HG03378 (cell line): ENCODE data around the gene PTPRN2.

Experiments
- ATAC-seq: cut with Tn5 transposase; IDR thresholded peaks from one replicate; pipeline ENCODE4 v1.9.1; 2021; ENCODE audit warnings: mild to moderate bottlenecking, moderate library complexity; ENCODE audit not compliant: unreplicated experiment

PTPRN2 gene

DNA sequence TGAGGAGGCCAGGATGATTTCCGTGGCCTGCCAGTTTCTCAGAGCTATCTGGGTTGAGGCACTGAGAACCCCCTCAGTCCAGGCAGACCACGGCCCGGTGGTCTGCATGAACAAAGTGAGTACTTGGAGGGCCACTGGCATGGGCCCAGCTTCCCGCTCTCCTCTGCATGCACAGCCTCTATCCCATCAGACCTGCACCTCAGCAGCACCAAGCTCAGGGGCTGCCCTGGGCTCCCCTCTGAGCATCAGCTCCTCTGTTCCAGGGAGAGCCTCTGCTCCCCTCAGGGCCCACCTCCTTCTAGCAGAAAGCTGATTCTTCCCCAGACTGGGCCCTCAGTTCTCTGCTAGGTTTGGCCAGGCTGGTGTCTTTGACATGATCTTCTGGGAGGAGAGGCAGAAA lies 780.9 kb downstream of the PTPRN2 start:
- no peak for ATAC-seq

DNA sequence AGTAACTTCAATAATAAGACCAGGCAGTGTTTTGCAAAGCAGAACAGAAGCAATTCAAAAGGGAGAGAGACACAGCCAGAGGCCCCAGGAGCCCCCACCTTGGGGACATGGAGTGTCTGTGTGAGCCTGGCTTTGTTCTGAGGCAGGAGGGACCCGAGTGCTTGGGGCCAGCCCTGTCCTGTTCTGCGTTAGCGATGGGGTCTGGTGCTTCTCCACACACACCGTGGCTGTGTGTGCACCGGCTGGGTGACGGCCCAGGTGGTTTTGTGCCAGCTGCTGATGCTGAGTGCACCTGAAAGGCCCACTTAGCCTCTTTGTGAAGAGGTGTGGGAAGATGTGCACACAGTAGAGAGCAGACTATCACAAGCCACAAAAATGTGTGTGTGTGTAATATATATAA lies 781.9 kb downstream of the PTPRN2 start:
- ATAC-seq = no peak

DNA sequence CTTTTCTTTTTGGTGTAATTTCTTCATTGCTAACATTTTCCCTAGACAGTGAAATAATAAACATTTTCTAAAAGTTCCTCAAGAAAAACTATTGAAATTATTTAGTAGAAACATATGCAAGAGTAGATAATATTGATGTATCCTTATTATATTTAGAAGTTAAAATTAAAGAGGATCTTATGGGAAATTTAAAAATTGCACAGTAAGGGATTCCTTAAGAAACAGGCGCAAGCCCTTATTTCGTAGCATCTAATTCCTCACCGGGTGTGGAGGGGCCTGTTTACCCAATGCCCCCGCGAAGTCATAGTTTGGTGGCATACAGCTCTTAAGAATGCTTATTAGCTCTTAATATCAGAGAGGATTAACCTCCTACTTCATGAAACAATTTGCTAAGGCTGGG lies 783.7 kb downstream of the PTPRN2 start:
- ATAC-seq = no peak

DNA sequence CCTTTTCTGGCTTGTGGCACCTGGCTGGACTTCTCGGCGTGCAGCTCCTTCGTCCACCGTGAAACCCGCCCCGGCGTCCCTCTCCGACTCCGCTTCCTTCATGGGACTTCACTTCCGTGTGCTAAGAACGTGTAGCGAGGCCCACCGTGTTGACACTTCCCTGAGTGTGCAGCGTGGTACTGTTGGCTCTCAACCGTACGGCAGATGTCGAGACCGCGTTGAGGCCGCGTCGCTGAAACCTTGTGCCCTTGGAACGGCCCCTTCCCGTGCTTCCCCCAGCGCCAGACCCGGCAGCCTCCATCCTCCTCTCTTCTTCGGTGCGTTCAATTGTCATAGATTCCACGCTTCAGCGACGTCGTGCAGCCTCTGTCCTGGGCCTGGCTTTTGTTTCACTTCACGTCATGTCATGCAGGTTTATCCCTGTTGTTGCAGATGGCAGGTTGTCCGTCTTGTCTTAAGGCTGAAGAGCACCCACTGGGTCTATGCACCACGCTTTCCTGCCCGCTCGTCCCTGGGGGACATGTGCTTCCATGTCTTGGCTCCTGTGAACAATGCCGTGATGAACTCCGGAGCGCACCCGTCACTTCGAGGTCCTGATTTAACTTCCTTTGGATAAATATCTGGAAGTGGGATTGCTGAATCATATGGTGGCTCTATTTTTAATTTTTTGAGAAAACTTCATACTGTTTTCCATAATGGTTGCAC lies 785.5 kb downstream of the PTPRN2 start:
- ATAC-seq = no peak

DNA sequence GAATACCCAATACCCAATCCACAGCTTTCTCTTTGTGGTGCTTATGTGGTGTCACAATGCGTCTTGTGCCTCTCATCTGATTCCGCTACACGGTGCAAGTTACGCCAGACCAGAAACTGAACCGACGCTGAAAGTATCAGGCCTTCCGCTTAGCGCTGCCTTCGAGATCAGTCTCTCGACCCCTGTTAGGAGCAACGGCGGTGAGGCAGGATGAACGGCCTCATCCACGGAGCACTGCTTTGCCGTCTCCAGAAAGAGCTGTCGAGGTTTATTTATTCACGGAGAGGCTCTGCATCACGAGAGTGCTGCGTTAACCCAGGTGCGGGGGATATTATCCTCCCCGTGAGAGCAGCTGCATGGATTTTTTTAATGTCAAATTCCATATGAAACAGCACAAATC lies 786.5 kb downstream of the PTPRN2 start:
- no peak for ATAC-seq

DNA sequence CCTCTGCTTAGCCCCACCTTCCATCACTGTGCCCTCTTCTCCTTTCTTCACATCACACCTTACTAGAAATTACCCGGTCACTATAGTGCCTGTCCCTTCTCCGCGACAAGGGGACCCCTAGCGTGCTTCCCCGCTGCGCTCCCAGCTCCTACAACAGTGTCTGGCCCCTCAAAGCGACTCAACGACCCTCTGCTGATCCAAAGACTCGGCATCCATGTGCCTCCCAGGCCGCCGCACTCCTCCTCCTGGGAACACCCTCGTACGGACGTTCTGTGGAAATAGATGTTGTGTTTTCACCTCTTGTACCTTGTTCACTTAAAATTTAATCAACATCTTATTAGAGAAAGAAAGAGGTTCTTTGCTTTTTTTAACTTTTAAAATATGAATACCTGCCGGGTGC lies 787.3 kb downstream of the PTPRN2 start:
- no peak for ATAC-seq

DNA sequence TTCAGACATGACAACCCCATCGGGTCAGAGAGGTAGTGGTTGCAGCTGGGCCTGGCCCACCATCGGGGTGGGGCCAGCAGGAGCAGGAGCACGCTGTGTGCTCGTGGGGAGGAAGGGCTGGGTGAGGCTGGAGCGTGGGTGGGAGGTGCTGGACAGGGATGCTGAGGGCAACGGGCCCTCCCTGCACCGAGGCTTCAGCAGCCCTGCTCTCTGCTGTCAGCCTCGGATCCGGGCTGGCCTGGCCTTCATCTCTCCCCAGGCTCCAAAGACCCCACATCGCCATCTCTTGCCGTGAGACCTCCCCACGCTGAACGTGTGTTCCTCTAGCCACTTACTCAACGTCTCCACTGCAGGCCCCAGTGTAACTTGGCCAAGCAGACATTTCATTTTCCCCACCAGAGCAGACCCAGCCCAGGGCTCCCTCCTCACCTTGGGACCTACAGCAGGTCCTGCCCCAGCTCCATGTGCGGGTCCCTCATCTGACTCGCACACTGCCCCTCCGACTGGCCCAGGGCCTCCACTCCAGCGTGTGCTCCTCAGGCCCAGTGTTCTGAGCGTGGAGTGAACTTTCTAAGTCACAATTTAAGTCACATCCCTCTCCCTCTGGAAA lies 788.4 kb downstream of the PTPRN2 start:
- ATAC-seq = no peak

- ATAC-seq = no peak
Observed at GRCh38 chr7:157797361-157797760, 790.3 kb downstream of the PTPRN2 start.

- no peak for ATAC-seq
Observed at GRCh38 chr7:157796846-157797245, 790.8 kb downstream of the PTPRN2 start.

- no peak for ATAC-seq
Observed at GRCh38 chr7:157795643-157796042, 792.0 kb downstream of the PTPRN2 start.

GRCh38 chr7:157795199-157795598 lies 792.4 kb downstream of the PTPRN2 start:
- no peak for ATAC-seq

GRCh38 chr7:157794746-157795065 lies 792.9 kb downstream of the PTPRN2 start:
- ATAC-seq = no peak

DNA sequence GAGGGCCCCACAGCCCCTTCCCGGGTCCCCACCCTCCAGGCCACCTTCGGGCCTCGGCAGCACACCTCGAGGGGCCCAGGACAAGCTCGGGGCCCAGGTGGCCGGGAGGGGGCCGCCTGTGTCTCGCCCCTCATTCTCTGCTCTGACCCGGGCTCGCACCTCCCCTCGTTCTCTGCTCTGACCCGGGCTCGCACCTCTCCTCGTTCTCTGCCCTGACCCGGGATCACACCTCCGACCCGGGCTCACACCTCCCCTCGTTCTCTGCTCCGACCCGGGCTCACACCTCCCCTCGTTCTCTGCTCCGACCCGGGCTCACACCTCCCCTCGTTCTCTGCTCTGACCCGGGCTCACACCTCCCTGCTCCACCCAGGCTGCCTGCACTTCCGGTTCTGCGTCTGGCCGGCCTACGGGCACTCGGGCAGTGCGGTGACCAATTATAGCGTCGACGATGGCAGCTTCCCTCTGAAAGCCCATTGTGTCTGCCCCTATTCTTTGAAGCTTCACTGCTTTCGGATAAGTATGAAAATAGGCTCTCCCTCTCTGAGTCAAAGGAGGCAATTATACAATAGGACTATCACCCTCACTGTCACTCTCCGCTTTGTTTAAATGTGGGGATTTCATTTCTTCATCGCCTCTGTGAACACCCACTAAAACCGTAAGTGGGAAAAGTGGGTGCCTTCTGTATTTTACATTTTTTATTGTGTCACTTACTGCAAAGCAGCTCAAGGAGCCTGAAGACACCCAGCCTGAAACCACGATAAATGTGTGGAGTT lies 793.5 kb downstream of the PTPRN2 start:
- no peak for ATAC-seq

DNA sequence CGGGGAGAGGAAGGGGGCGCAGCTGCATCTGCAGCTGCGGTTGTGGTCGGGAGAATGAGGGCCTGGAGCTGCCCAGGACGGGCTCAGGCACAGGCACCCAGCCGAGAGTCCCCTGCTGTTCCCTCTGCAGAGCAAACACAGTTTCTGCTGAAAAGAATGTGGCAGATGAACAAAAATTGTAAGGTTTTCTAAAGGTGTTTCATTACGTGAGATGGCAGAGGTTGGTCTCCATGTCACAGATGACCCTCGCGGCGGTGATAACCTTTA lies 794.6 kb downstream of the PTPRN2 start:
- ATAC-seq = no peak

DNA sequence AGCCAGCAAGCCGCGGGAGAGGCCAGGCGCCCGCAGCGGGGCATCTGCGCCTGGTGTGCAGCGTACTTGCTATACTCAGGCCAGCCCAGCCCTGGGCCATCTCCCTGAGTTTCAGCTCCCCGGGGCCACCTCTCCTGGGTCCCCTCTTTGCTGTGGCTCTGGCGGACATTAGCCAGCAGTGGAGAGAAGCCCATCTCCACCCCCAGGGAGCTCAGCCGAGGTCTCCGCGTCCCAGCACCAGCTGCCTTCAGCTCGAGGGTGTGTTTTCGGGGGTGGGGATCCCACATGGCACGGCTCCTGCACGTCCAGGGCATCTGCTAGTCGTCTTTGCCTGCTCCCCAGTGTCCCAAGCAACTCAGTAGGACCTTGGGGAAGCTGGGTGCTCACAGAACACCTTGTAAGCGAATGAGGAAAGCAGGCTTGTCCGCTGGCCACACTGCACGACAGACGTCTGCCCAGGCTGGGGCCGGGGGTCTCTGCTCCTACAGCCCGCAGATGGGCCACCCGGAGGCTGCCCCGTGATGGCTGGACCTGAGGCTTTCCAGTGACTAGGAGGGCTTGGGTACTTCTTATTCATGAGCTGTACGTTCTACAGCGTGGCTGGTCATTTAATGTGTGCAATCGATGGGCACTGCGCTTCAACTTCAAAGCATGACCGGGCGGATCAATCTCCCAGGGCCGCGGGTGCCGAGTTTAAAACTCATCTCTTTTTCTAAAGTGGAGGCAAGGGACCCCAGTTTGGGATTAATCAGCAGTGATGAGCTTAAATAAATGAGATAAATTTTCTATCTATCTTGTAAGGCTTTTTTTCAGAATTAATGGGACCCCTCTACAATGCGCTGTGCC lies 795.2 kb downstream of the PTPRN2 start:
- no peak for ATAC-seq

- no peak for ATAC-seq
Observed at GRCh38 chr7:157791666-157792065, 796.0 kb downstream of the PTPRN2 start.

- no peak for ATAC-seq
Observed at GRCh38 chr7:157791261-157791660, 796.4 kb downstream of the PTPRN2 start.

DNA sequence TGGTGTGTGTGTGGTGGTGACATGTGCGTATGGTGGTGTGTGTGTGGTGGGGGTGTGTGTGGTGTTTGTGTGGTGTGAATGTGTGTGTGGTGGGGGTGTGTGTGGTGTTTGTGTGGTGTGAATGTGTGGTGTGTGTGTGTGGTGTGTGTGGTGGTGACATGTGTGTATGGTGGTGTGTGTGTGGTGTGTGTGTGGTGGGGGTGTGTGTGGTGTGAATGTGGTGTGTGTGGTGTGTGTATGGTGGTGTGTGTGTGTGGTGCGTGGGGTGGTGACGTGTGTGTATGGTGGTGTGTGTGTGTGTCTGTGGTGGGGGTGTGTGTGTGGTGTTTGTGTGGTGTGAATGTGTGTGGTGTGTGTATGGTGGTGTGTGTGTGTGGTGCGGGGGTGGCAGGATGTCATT lies 797.7 kb downstream of the PTPRN2 start:
- no peak for ATAC-seq

DNA sequence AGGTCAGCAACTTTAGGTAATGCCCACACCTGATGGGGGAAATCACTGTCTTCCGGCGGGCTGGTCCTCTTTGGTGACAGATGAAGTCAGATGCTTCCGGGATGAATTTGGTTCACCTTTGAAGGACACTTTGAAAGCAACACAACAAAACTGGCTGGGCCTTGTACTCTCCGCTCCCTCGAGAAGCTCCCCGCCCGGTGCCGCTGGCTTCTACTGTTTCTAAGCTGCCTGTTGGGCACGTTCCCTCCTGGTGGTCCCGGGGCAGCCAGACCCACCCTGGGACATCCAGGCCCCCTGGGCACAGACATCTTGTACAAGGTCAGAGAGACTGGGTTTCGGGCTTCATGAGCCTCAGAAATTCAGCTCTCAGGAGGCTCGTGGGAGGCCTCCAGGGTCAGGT lies 798.5 kb downstream of the PTPRN2 start:
- ATAC-seq = no peak

DNA sequence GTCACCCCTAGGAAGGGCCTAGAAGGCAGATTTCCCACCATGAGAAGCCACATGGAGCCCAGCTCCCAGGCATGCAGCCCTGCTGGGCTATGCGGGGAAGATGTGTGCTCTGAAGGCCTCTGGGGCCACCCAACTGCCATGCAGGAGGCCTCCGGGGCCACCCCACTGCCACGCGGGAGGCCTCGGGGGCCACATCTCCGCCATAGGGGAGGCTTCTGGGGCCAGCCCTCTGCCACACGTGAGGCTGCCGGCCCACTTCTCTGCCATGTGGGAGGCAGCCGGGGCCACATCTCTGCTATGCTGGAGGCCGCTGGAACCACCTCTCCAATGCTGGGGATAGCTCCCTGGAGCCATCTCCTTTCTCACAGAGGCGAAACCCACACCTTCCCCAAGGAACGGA lies 799.0 kb downstream of the PTPRN2 start:
- no peak for ATAC-seq

GRCh38 chr7:157787275-157787701 lies 800.3 kb downstream of the PTPRN2 start:
- no peak for ATAC-seq
